ENCODE data around the gene RPL18. TPM values are rescaled to one million over a fixed set of nuclear protein-coding genes. Genes with fewer than 3 reads are reported as not detected.

Gene RPL18
- total and polyA plus RNA-seq, 2 experiments from 2014 or later = 1,898 to 2,011 TPM

GRCh38 chr19:48623556-48624066 lies 4.6 kb upstream of the RPL18 start:
- Histone ChIP-seq H3F3A (replicated peaks; ENCODE audit: low read depth) (peaks cover 9% of the 10 kb centered on the region), H3K27ac (ENCODE audit: low read depth) (peak overlapping the region; percentile 56), H3K79me2 (replicated peaks; ENCODE audit: insufficient read depth) (peaks cover 23% of the 10 kb centered on the region), H3K4me1 (ENCODE audit: insufficient read depth) (peaks cover 15% of the 10 kb centered on the region), H3K27me3 (ENCODE audit: insufficient read depth) (no peaks in the 10 kb centered on the region), H3K4me3 (peak overlapping the region; percentile 45), H4K20me1 (replicated peaks; ENCODE audit: insufficient read depth) (peaks cover 13% of the 10 kb centered on the region), H3K4me2 (peak overlapping the region; percentile 75), H2AFZ (no peak overlapping the region), H3K9me2 (ENCODE audit: insufficient read depth) (no peaks in the 10 kb centered on the region), H3K36me3 (ENCODE audit: insufficient read depth) (no peaks in the 10 kb centered on the region; the same call in 1 of the 2 replicates)
- H3K36me3 Mint-ChIP-seq (ENCODE audit: low read depth) = peaks cover 14% of the 10 kb centered on the region
- H3K27ac Mint-ChIP-seq = peak overlapping the region; percentile 93
- H3K4me3 Mint-ChIP-seq = peak overlapping the region; percentile 72
- H3K9me3 Mint-ChIP-seq = no peaks in the 10 kb centered on the region; the same call in 1 of the 3 replicates
- TF ChIP-seq EZH2 (IDR thresholded peaks at IDR 0.05; ENCODE audit: low read depth, unreplicated experiment) (no peak), ZNF462 (CRISPR knock-in tag; IDR thresholded peaks at IDR 0.05) (no peak), NANOG (IDR thresholded peaks at IDR 0.05; ENCODE audit: borderline replicate concordance) (no peak), STAT1 (IDR thresholded peaks at IDR 0.05; ENCODE audit: unreplicated experiment) (no peak), CREB1 (CRISPR knock-in tag; IDR thresholded peaks at IDR 0.05; ENCODE audit: low read depth) (no peak), POLR2AphosphoS5 (IDR thresholded peaks at IDR 0.05; ENCODE audit: low read depth) (no peak; the same call in none of the 2 replicates), ZNF331 (CRISPR knock-in tag; IDR thresholded peaks at IDR 0.05; ENCODE audit: low read depth) (no peak), JUNB (IDR thresholded peaks at IDR 0.05; ENCODE audit: unreplicated experiment) (no peak), ZNF114 (CRISPR knock-in tag; IDR thresholded peaks at IDR 0.05) (no peak)
- TF ChIP-seq, protein P1, sequence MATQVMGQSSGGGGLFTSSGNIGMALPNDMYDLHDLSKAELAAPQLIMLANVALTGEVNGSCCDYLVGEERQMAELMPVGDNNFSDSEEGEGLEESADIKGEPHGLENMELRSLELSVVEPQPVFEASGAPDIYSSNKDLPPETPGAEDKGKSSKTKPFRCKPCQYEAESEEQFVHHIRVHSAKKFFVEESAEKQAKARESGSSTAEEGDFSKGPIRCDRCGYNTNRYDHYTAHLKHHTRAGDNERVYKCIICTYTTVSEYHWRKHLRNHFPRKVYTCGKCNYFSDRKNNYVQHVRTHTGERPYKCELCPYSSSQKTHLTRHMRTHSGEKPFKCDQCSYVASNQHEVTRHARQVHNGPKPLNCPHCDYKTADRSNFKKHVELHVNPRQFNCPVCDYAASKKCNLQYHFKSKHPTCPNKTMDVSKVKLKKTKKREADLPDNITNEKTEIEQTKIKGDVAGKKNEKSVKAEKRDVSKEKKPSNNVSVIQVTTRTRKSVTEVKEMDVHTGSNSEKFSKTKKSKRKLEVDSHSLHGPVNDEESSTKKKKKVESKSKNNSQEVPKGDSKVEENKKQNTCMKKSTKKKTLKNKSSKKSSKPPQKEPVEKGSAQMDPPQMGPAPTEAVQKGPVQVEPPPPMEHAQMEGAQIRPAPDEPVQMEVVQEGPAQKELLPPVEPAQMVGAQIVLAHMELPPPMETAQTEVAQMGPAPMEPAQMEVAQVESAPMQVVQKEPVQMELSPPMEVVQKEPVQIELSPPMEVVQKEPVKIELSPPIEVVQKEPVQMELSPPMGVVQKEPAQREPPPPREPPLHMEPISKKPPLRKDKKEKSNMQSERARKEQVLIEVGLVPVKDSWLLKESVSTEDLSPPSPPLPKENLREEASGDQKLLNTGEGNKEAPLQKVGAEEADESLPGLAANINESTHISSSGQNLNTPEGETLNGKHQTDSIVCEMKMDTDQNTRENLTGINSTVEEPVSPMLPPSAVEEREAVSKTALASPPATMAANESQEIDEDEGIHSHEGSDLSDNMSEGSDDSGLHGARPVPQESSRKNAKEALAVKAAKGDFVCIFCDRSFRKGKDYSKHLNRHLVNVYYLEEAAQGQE (IDR thresholded peaks at IDR 0.05; ENCODE audit: unreplicated experiment) = no peak
- TF ChIP-seq, protein P2, sequence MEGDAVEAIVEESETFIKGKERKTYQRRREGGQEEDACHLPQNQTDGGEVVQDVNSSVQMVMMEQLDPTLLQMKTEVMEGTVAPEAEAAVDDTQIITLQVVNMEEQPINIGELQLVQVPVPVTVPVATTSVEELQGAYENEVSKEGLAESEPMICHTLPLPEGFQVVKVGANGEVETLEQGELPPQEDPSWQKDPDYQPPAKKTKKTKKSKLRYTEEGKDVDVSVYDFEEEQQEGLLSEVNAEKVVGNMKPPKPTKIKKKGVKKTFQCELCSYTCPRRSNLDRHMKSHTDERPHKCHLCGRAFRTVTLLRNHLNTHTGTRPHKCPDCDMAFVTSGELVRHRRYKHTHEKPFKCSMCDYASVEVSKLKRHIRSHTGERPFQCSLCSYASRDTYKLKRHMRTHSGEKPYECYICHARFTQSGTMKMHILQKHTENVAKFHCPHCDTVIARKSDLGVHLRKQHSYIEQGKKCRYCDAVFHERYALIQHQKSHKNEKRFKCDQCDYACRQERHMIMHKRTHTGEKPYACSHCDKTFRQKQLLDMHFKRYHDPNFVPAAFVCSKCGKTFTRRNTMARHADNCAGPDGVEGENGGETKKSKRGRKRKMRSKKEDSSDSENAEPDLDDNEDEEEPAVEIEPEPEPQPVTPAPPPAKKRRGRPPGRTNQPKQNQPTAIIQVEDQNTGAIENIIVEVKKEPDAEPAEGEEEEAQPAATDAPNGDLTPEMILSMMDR (conservative IDR thresholded peaks at IDR 0.05; ENCODE audit: low read depth in 2 of 2) = no peak
- DNase-seq (ENCODE audit: low spot score) (no peak), ATAC-seq (no peak)
- peaks cover 32% of the 10 kb centered on the region for H3K4me1 Mint-ChIP-seq
- peaks cover 17% of the 10 kb centered on the region for H3K27me3 Mint-ChIP-seq (ENCODE audit: insufficient read depth, low read depth, poor library complexity)
